ENCODE results near the gene PPP2R5E. TPM values are rescaled to one million over a fixed set of nuclear protein-coding genes. Genes with fewer than 3 reads are reported as not detected.
"Not testable (repeated sequence)": the region's sequence is repeated elsewhere in the genome, so short reads cannot be mapped to it uniquely, and the experiment has no call there.

The PPP2R5E gene
- total RNA-seq, 1 experiment from 2014 or later, result 47.2 TPM

DNA sequence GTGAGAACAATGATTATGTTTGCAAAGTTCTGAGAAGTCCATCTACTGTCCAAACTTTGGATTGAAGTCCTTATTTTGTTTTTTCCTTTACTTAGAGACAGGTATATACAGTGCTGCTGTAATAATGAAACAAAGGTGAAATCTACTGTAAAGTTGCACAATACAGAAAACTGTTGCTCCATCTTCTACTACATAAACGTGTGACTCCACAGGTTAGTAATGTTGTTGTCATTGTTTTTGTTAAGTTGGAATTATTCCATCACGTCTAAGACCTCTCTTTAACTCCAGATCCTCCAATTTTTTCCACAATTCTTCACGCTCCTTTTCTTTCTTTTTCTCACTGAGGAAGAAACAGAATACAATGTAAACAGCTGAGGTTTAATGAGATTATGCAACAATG lies 167.4 kb downstream of the PPP2R5E start:
- in situ Hi-C loops (cut with HindIII; ENCODE audit: low pct_unique_long_range_greater_than_20kb, low sequenced_read_pairs), result no loop called here
- TF ChIP-seq SIN3A (IDR thresholded peaks at IDR 0.05; ENCODE audit: borderline replicate concordance, insufficient read depth, low read depth, low read length) (no peak), POLR2AphosphoS5 (IDR thresholded peaks at IDR 0.05; ENCODE audit: low read depth, low read length) (no peak), TCF7L2 (IDR thresholded peaks at IDR 0.05; ENCODE audit: low read depth, low read length) (no peak)
- TF ChIP-seq, protein P1, sequence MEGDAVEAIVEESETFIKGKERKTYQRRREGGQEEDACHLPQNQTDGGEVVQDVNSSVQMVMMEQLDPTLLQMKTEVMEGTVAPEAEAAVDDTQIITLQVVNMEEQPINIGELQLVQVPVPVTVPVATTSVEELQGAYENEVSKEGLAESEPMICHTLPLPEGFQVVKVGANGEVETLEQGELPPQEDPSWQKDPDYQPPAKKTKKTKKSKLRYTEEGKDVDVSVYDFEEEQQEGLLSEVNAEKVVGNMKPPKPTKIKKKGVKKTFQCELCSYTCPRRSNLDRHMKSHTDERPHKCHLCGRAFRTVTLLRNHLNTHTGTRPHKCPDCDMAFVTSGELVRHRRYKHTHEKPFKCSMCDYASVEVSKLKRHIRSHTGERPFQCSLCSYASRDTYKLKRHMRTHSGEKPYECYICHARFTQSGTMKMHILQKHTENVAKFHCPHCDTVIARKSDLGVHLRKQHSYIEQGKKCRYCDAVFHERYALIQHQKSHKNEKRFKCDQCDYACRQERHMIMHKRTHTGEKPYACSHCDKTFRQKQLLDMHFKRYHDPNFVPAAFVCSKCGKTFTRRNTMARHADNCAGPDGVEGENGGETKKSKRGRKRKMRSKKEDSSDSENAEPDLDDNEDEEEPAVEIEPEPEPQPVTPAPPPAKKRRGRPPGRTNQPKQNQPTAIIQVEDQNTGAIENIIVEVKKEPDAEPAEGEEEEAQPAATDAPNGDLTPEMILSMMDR (IDR thresholded peaks at IDR 0.05), result no peak
- TF ChIP-seq, protein P2, sequence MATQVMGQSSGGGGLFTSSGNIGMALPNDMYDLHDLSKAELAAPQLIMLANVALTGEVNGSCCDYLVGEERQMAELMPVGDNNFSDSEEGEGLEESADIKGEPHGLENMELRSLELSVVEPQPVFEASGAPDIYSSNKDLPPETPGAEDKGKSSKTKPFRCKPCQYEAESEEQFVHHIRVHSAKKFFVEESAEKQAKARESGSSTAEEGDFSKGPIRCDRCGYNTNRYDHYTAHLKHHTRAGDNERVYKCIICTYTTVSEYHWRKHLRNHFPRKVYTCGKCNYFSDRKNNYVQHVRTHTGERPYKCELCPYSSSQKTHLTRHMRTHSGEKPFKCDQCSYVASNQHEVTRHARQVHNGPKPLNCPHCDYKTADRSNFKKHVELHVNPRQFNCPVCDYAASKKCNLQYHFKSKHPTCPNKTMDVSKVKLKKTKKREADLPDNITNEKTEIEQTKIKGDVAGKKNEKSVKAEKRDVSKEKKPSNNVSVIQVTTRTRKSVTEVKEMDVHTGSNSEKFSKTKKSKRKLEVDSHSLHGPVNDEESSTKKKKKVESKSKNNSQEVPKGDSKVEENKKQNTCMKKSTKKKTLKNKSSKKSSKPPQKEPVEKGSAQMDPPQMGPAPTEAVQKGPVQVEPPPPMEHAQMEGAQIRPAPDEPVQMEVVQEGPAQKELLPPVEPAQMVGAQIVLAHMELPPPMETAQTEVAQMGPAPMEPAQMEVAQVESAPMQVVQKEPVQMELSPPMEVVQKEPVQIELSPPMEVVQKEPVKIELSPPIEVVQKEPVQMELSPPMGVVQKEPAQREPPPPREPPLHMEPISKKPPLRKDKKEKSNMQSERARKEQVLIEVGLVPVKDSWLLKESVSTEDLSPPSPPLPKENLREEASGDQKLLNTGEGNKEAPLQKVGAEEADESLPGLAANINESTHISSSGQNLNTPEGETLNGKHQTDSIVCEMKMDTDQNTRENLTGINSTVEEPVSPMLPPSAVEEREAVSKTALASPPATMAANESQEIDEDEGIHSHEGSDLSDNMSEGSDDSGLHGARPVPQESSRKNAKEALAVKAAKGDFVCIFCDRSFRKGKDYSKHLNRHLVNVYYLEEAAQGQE (IDR thresholded peaks at IDR 0.05; ENCODE audit: insufficient read depth in 1 of 2, low read depth in 2 of 2, low read length in 1 of 2), result no peak
- CTCF ChIA-PET, result no interaction called here
- Histone ChIP-seq H3K36me3 (ENCODE audit: control insufficient read depth, insufficient read depth, low read length) (no peaks in the 10 kb centered on the region; the same call in 1 of the 2 replicates), H3K27me3 (ENCODE audit: control insufficient read depth, insufficient read depth, low read length) (no peaks in the 10 kb centered on the region), H3K4me3 (ENCODE audit: low read depth in 2 of 2, low read length in 2 of 2) (no peak overlapping the region), H3K9me3 (ENCODE audit: control insufficient read depth, insufficient read depth, low read depth, low read length) (no peaks in the 10 kb centered on the region), H3K27ac (ENCODE audit: low read length) (no peak overlapping the region), H3K4me1 (ENCODE audit: control insufficient read depth, insufficient read depth, low read length) (no peaks in the 10 kb centered on the region)
- intact Hi-C loops (cut with micrococcal nuclease; ENCODE audit: unreplicated experiment), result no loop called here
- DNase-seq (ENCODE audit: low read depth, low spot score) (peak; percentile 15), ATAC-seq (no peak)
- BruUV-seq (replicated peaks), result no TSS peak
- POLR2A ChIA-PET, result no interaction called here

DNA sequence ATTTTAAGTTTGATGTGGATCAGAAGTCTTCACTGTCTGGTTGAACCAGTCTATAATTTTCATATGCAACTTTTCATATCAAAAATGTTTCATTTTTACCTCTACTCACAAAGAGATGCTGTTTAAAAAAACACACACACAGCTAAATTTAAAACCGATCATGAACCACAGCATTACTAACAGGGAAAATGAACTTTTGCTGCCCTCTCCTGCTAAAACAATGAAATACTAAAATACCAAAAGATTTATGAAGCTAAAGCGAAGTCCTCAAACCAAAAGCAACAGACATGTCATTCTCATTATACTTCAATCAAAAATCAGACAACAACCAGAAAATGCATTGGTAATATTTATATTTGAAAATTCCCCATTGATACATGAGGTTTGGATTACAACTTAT lies 171.6 kb downstream of the PPP2R5E start:
- H3K27me3 ChIP-seq (ENCODE audit: control insufficient read depth, insufficient read depth, low read length); H3K36me3 ChIP-seq (ENCODE audit: control insufficient read depth, insufficient read depth, low read length); intact Hi-C loops (cut with micrococcal nuclease; ENCODE audit: unreplicated experiment); H3K4me1 ChIP-seq (ENCODE audit: control insufficient read depth, insufficient read depth, low read length); H3K9me3 ChIP-seq (ENCODE audit: control insufficient read depth, insufficient read depth, low read depth, low read length); BruUV-seq (replicated peaks); in situ Hi-C loops (cut with HindIII; ENCODE audit: low pct_unique_long_range_greater_than_20kb, low sequenced_read_pairs); H3K27ac ChIP-seq (ENCODE audit: low read length); CTCF ChIA-PET; H3K4me3 ChIP-seq (ENCODE audit: low read depth in 2 of 2, low read length in 2 of 2); ATAC-seq; POLR2A ChIA-PET; DNase-seq (ENCODE audit: low read depth, low spot score): not testable (repeated sequence)

DNA sequence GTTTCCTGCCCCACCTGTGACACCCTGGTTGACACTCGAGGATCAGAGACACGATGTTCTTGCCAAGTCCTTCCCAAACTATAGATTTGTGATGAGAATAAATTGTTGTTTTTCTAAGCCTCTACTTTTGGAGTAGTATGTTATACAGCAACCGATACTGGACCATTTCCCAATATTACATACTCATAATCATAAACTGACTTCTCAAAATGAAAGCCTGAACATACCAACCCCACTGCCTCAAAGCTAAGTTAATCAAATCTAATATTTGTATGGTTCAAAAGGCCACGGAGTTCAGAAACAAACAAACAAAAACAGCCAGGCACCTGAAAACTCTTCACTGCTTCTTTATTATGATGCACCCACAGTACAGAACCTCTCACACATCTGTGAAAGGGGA lies 172.1 kb downstream of the PPP2R5E start:
- TF ChIP-seq TCF7L2 (IDR thresholded peaks at IDR 0.05; ENCODE audit: low read depth, low read length) (no peak), SIN3A (IDR thresholded peaks at IDR 0.05; ENCODE audit: borderline replicate concordance, insufficient read depth, low read depth, low read length) (no peak), POLR2AphosphoS5 (IDR thresholded peaks at IDR 0.05; ENCODE audit: low read depth, low read length) (no peak)
- TF ChIP-seq, protein P2 (IDR thresholded peaks at IDR 0.05; ENCODE audit: insufficient read depth in 1 of 2, low read depth in 2 of 2, low read length in 1 of 2), result no peak
- TF ChIP-seq, protein P1 (IDR thresholded peaks at IDR 0.05), result no peak
- BruUV-seq (replicated peaks), result no TSS peak
- no peak for ATAC-seq
- Histone ChIP-seq H3K36me3 (ENCODE audit: control insufficient read depth, insufficient read depth, low read length) (no peaks in the 10 kb centered on the region; the same call in 1 of the 2 replicates), H3K4me3 (ENCODE audit: low read depth in 2 of 2, low read length in 2 of 2) (no peak overlapping the region), H3K27me3 (ENCODE audit: control insufficient read depth, insufficient read depth, low read length) (no peaks in the 10 kb centered on the region), H3K27ac (ENCODE audit: low read length) (no peak overlapping the region), H3K9me3 (ENCODE audit: control insufficient read depth, insufficient read depth, low read depth, low read length) (no peaks in the 10 kb centered on the region), H3K4me1 (ENCODE audit: control insufficient read depth, insufficient read depth, low read length) (no peaks in the 10 kb centered on the region)
- in situ Hi-C loops (cut with HindIII; ENCODE audit: low pct_unique_long_range_greater_than_20kb, low sequenced_read_pairs), result no loop called here
- POLR2A ChIA-PET, result no interaction called here
- DNase-seq (ENCODE audit: low read depth, low spot score), result no peak
- intact Hi-C loops (cut with micrococcal nuclease; ENCODE audit: unreplicated experiment), result no loop called here
- CTCF ChIA-PET, result no interaction called here
